Stimulated activated CD4-positive, alpha-beta T cell treated with anti-CD3 and anti-CD28 coated beads, TNF-alpha, amount 100 ng/mL, for 24 hours (primary cell): ENCODE measurements around the gene EML1.

ENCODE experiments used
- DNase-seq, 3 experiments: peaks; one replicate each; pipeline ENCODE4 v3.0.0-alpha.2; 2020; ENCODE audit warnings: low read depth in 3 of 3

EML1 gene

GRCh38 chr14:99829450-99829849 is 36.2 kb downstream of the EML1 start:
- no peak for DNase-seq

DNA sequence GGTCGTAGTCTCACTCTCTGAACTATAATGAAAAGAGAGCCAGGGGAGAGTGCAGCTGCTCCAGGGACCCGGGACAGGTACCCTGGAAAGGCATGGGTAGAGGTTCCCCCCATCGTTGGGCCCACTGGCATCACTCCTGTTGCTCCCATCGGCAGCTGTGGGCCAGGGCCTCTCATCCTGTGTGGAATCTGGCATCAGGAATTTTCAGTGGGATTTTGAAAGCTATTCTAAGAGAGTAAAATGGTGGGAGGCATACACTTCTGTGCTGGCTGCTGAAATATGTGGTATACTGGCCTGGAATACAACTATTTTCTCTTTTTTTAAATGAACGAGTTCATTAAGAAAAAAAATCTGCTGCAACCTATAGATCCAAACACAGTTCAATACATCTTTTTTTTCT is 38.1 kb downstream of the EML1 start:
- DNase-seq, result no peak

- DNase-seq, result no peak
These were observed 38.9 kb downstream of the EML1 start for GRCh38 chr14:99831903-99832685.

DNA sequence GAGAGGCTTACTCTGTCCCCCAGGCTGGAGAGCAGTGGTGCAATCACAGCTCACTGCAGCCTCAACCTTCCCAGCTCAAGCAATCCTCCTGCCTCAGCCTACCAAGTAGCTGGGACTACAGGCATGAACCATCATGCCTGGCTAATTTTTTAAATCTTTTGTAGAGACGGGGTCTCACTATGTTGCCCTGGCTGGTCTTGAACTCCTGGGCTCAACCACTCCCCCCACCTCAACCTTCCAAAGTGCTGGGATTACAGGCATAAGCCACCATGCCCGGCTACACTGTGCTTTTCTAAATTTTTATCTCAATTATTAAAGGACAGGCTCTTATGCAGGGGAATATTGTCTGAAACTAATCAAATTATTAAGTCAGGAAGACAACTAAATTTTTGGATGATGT is 44.6 kb downstream of the EML1 start:
- no peak for DNase-seq

GRCh38 chr14:99838639-99839134 is 45.5 kb downstream of the EML1 start:
- no peak for DNase-seq

DNA sequence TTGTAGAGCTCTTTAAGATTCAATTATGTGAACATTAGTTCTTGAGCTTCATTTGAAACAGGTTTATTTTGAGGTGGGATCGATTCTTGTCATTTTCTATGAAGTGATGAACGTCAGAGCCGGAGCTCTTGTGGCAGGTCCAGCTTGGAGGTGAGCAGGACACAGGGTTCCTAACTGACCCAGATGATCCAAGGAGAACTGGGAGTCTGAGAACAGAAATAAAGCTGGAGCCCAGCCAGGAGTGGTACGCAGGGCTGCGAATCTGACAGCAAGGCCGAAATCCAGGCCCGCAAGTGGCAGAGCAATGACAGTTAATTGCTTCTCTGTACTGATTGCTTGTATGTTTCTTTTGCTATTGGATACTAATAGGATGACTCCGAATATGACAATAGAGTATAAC is 46.5 kb downstream of the EML1 start:
- no peak for DNase-seq

DNA sequence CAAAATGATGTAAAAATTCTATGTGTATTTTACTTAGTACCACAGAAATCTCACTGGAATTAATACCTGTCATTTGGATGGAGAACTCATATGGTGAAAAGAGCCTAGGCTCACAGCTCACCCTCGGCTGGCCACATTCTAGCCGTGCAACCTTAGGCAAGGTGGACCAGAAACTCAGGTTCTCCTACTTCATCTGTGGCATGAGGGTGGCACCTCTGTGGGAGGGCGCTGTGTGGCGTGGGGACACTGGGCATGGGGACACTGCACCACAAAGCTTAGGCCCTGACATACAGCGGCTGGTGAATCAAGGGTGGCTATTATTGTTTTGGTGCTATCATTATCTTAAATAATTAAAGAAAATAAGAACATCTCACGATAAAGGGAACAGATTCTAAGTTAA is 47.1 kb downstream of the EML1 start:
- DNase-seq, result no peak

- no peak for DNase-seq
These were observed 47.6 kb downstream of the EML1 start for GRCh38 chr14:99840774-99841305.

DNA sequence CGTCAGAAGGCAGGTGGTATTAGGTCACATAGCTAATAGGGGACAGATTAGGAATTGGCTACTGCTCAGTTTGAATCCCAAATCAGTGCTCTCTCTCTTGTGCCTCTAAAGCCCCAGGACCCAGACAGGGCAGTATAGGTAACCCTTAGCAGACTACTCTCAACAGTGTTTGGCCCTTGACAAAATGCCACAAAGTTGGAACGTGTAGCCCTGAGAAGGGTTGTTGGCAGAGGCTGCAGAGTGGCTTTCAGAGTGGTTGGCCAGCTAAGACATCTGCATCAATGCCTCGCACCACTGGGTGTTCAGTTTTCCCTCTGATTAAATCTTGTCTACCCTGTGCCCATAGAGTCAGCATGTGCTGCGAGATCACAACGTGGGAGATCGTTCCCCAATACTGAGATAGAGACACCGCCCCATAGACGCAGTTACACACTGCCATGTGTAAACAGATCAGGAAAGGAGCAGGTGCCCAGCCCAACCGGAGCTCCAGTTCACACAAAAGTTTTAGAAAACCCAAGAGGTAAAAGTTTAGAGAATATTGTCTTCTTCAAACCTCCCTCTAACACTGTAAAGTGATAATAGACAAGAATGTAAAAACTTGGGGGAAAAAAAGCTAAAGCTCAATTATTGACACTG is 48.3 kb downstream of the EML1 start:
- DNase-seq, result no peak

DNA sequence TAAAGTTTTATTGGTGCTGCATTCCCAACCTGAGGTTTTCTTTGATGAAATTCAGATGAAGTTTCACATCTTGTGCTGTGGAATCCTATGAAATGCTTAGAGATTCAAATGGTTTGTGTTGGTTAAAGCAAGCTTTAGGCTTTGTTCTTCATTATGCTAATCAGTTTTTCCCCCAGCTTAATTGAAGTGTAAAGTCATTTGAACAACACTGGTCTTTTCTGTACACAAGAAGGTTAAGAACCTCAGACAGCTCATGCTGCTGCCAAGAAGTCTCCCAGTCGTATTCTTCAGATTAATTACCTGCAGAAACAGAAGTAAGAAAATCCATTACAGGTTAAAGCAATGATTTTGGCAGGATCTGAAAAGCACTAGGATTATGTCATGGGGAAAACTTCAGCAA is 48.9 kb downstream of the EML1 start:
- no peak for DNase-seq

DNA sequence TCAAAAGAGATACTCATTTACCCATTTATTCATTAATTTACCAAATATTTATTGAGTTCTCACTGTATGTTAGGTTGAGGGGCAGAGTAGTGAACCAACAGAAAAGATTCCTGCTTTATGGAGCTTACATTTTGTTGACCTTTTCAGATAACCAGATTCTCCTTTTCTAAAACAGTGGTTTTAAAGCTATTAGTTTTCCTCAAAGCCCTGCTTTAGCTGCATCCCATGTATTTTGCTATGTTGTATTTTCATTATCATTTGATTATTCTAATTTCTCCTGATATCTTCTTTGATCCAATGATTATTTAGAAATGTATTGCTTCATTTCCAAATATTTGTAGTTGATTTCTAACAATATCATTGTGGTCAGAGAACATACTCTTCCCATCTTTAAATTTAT is 53.6 kb downstream of the EML1 start:
- DNase-seq, result no peak

DNA sequence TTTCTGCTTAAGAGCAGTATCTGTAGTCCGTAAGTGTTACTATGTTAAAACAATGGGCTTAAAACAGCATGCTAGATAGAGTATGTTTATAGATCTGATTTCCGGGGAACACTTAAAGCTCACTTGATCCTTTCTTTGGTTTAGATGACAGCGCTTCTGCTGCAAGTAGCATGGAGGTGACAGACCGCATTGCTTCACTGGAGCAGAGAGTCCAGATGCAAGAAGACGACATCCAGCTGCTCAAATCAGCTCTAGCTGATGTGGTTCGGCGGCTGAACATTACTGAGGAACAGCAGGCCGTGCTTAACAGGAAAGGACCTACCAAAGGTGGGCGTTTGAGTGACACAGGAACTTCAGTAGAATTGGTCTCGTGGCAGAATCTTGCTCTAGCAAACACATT is 57.5 kb downstream of the EML1 start:
- no peak for DNase-seq

DNA sequence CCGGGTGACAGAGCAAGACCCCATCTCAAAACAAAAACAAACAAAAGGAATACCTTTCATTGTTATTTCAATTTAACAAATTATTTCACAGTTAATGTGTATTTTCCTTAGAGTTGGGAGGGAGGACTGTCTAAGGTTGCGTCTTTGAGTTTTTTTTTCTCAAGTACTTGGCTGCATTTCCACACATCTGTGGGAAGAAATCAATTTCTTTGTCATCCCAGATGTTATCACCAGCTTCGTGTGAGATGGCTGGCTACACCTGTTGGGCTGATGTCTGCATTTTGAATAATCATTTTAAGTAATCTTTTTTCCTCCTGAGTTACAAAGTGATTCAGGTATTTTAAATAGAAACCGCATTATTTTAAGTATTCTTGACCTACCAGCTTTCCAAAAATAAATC is 59.4 kb downstream of the EML1 start:
- DNase-seq, result no peak

DNA sequence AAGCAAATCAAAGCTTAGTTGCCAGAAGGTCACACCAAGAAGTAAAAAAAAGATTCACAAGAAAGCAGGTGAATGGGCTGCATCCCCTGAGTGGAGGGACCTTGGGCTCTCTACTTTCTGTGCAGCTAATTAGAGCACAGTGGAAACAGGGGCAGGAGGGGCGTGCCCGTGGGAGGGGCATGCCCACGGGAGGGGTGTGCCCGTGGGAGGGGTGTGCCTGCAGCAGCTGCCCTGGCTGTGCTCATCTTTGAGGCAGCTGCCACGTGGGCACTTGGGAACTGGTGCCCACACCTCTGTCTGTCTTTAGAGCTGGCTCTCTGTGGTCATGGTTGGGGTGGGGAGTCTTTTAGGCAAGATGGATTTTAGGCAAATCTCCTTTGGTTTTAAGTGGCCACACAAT is 60.0 kb downstream of the EML1 start:
- DNase-seq, result peak in 1 of 3 experiments; percentile 8

GRCh38 chr14:99854831-99855230 is 61.6 kb downstream of the EML1 start:
- DNase-seq, result no peak

- no peak for DNase-seq
These were observed 62.1 kb downstream of the EML1 start for GRCh38 chr14:99855271-99855670.

DNA sequence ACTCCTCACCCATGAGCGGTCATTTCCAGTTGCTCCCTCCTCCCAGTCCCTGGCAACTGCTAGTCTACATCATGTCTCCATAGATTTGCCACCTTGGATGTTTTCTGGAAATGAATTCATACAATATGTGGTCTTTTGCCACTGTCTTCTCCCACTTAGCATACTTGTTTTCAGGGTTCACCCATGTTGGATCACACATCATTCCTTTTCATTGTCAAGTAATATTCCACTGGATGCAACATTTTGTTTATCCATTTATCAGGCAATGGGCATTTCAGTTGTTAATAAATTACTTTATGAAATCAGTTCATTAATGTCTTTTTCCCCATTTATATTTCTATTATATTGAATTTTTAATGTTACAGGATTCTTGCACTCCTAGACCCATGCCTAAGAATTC is 64.3 kb downstream of the EML1 start:
- no peak for DNase-seq

DNA sequence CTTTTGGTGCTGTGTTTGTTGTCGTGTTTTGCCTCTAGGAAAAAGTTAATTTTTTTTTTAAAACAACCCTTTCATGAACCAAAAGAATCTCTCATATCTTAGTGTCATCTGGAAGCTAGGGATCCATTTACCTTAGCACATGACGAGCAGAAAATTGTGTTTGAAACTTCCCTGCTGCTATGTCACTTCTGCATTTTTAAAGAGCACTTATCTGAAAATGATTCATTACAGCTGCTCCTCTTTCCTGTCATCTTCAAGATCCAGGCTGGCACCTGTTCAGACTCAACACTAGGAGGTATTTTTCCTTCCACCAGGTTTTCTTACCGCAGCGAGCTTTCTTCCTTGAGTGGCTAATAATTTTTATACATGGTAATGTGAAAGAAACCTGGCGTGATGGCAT is 67.0 kb downstream of the EML1 start:
- no peak for DNase-seq

DNA sequence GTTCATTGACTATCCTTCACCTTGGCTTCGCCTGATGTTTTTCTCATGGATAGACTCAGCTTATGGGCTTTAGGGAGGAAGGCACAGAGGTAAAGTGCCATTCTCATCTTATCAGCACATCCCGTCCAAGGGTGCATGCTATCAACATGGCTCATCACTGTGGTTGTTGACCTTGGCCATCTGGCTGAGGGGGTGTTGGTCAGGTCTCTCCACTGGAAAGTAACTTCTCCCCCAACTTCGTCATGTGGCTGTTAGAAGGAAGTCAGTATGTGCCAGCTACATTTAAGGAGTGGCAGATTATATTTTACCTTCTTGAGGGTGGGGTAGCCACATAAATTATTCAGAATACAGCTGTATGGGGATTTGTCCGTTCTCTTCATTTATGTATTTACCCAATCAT is 68.9 kb downstream of the EML1 start:
- DNase-seq, result no peak

- no peak for DNase-seq
These were observed 69.8 kb downstream of the EML1 start for GRCh38 chr14:99863059-99863458.

GRCh38 chr14:99865408-99865807 is 72.2 kb downstream of the EML1 start:
- DNase-seq, result no peak

- DNase-seq, result no peak
These were observed 77.4 kb downstream of the EML1 start for GRCh38 chr14:99870617-99871016.

DNA sequence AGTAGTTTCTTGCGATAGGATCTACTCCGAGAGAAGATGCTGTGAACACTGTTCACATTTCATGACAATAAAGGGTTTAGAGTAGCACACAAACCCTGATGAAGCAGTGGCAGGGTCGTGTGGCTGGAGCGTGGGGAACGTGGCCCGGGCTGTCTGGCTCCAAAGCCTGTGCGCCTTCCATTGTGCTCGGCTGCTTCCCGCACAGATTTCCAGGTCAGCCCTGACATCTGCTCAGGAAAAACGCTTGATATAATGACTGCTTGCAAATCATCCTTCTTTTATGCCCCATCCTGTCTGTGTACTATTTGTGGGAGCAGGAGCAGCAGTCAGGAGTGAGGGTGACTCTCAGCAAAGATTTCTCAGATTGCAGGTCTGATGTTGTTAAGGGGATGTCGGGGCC is 78.6 kb downstream of the EML1 start:
- no peak for DNase-seq
